D721Med (cell line): ENCODE measurements around the gene IRF5.
A peak's percentile ranks its signal among the peaks of the same experiment; 100 is the strongest.

Experiments used
- DNase-seq: peaks from one replicate; pipeline ENCODE4 v3.0.0; 2011; ENCODE audit warnings: low spot score; ENCODE audit not compliant: insufficient read length
- FAIRE-seq: peaks from 2 replicates; lab custom pipeline; 2011; peaks lifted over from hg19 to GRCh38; lab: Jason Lieb, UNC
- CTCF ChIP-seq: IDR thresholded peaks from 2 replicates; pipeline ENCODE4 v1.5.1; 2012; ENCODE audit warnings: mild to moderate bottlenecking, control low read depth; ENCODE audit not compliant: insufficient read depth; ENCODE audit errors: missing control alignments

The IRF5 gene

DNA sequence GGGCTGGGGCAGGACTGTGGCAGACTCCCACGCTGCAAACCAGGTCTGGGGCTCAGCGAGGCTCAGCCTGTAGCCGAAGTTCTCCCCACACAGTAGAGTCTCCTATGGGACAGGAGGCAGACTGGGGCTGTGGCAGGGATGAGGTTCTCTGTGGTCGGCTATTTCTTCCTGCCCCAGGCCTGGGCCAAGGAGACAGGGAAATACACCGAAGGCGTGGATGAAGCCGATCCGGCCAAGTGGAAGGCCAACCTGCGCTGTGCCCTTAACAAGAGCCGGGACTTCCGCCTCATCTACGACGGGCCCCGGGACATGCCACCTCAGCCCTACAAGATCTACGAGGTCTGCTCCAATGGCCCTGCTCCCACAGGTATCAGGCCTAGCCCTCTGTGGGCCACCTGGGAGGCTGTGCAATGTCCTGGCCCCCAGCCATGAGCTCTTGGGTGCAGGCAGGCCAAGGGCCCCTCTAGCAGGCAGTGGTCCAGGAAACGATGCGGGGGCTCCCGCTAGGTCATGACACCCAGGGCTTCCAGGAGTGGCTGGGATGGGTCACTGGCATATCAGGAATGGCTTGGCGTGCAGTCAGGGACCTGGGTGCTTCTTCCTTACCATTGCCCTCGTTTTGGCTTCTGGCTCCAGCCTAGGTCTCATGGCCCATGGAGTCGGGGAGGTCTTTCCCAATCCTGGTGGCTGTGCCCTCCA lies 8.1 kb downstream of the IRF5 start:
- no peak for DNase-seq
- FAIRE-seq, result no peak
- TF ChIP-seq CTCF, result no peak

DNA sequence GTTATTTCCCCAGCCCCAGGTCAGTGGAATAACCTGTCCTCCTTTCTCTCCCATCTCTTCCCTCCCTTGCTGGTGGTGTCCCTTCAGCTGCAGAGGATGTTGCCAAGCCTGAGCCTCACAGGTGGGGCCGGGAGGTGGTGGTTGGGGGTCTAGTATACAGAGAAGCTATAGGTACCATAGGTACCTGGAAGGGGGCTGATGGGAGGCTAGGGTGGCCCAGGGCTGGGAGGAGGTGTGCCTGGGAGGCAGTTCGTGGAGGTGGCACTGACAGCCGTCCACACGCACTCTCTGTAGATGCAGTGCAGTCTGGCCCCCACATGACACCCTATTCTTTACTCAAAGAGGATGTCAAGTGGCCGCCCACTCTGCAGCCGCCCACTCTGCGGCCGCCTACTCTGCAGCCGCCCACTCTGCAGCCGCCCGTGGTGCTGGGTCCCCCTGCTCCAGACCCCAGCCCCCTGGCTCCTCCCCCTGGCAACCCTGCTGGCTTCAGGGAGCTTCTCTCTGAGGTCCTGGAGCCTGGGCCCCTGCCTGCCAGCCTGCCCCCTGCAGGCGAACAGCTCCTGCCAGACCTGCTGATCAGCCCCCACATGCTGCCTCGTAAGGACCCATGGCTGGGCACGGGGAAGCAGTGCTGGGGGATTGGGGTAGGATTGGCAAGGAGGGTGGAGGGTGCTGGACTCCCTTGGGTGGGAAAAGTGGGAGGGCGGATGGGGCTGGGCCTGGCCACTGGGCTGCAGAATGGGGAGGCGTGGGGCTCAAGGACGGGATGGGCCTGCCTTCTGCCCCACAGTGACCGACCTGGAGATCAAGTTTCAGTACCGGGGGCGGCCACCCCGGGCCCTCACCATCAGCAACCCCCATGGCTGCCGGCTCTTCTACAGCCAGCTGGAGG lies 9.5 kb downstream of the IRF5 start:
- no peak for FAIRE-seq
- peak; percentile 4 for TF ChIP-seq CTCF
- no peak for DNase-seq

GRCh38 chr7:128947854-128948253 lies 10.1 kb downstream of the IRF5 start:
- FAIRE-seq, result no peak
- DNase-seq, result no peak
- TF ChIP-seq CTCF, result no peak

GRCh38 chr7:128948312-128948973 lies 10.7 kb downstream of the IRF5 start:
- TF ChIP-seq CTCF, result no peak
- no peak for FAIRE-seq

GRCh38 chr7:128948976-128949760 lies 11.4 kb downstream of the IRF5 start:
- FAIRE-seq, result no peak
- no peak for TF ChIP-seq CTCF
- DNase-seq, result no peak

More at GRCh38 chr7:128948312-128948973, 10.7 kb downstream of the IRF5 start:
- DNase-seq, result no peak

DNA sequence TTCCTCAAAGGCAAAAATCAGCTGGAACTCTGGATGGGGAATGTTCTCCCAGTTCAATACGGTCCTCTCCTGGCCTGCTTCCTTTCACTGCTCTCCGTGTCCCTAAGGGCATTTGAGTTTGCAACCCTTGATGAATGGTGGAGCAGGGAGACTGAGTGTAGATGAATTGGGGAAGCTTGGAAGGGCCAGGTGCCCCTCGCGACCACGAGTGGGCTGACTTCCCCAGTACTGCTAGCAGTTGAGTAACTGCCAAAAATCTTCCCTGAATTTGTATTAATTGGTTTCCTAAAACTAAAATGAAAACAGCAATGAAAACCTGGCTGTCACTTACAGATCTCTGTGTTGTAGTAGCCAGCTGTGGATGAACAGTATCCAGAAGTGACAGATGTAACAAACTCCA lies 13.6 kb downstream of the IRF5 start:
- no peak for DNase-seq
- TF ChIP-seq CTCF, result no peak
- FAIRE-seq, result no peak
